Endothelial cell of umbilical vein (primary cell): ENCODE data around the gene ECI1. TPM values are rescaled to one million over a fixed set of nuclear protein-coding genes. Genes with fewer than 3 reads are reported as not detected.

Experiments
- BruUV-seq: library from RNA; stranded (reverse); fragments of 400-500 nt; replicated peaks from 2 replicates; lab custom pipeline; 2021; lab: Mats Ljungman, UMichigan
- CTCF ChIA-PET: fragments of 300-600, 350-600 bp; sonication (Branson Sonifier 250); formaldehyde crosslinking; loops from one replicate; lab custom pipeline; 2021; ENCODE audit warnings: antibody characterized with exemption, inconsistent platforms; lab: Charles Lee
- POLR2A ChIA-PET: fragments of 300-600, 350-600 bp; sonication (Branson Sonifier 250); formaldehyde crosslinking; loops from one replicate; lab custom pipeline; 2021; ENCODE audit warnings: antibody characterized with exemption, inconsistent platforms; lab: Charles Lee
- DNase-seq: peaks from one replicate; pipeline ENCODE4 v3.0.0-alpha.2; 2011; ENCODE audit warnings: low read depth, low spot score
- FAIRE-seq: peaks from 2 replicates; lab custom pipeline; 2011; peaks lifted over from hg19 to GRCh38; lab: Jason Lieb, UNC
- H2AFZ ChIP-seq: 2 replicates; pipeline ENCODE4 v1.6.0; 2012; ENCODE audit warnings: low read depth, low read length, control low read depth, inconsistent platforms
- H3K27ac ChIP-seq: 2 replicates; pipeline ENCODE4 v1.5.1; 2011; ENCODE audit warnings: low read depth, mild to moderate bottlenecking, control low read depth, low read length, moderate library complexity; ENCODE audit not compliant: insufficient read depth
- H3K27me3 ChIP-seq, 2 experiments: 2 replicates each; pipeline versions ENCODE4 v1.6.0 to v1.6.1; 2011; ENCODE audit warnings: low read length in 2 of 2, mixed read lengths in 1 of 2; ENCODE audit not compliant: control insufficient read depth in 2 of 2, insufficient read depth in 2 of 2
- H3K36me3 ChIP-seq, 2 experiments: 2 replicates in 1 of 2; 3 replicates in 1 of 2; pipeline ENCODE4 v1.5.1; 2011; ENCODE audit warnings: low read length in 2 of 2, mild to moderate bottlenecking in 1 of 2, moderate library complexity in 1 of 2; ENCODE audit not compliant: control insufficient read depth in 2 of 2, insufficient read depth in 2 of 2; ENCODE audit errors: extremely low read depth in 1 of 2
- H3K4me1 ChIP-seq: 3 replicates; pipeline ENCODE4 v1.5.1; 2011; ENCODE audit warnings: mild to moderate bottlenecking, low read length; ENCODE audit not compliant: control insufficient read depth, insufficient read depth; ENCODE audit errors: extremely low read depth
- H3K4me2 ChIP-seq: 2 replicates; pipeline ENCODE4 v1.6.1; 2011; ENCODE audit warnings: low read length, control low read depth, mixed read lengths; ENCODE audit not compliant: insufficient read depth
- H3K4me3 ChIP-seq, 3 experiments: fragments of 200-600 bp in 1 of 3; sonication (generic), shearing (Covaris generic) in 1 of 3; replicated peaks in 1 of 3; 2 replicates each; pipeline ENCODE4 v1.5.1; 2011 to 2016; ENCODE audit warnings: control low read depth in 3 of 3, low read length in 3 of 3, mild to moderate bottlenecking in 2 of 3, inconsistent platforms in 1 of 3, low read depth in 1 of 3, moderate library complexity in 1 of 3; ENCODE audit not compliant: insufficient read depth in 1 of 3
- H3K79me2 ChIP-seq: 2 replicates; pipeline ENCODE4 v1.6.0; 2012; ENCODE audit warnings: low read length, inconsistent platforms; ENCODE audit not compliant: control insufficient read depth, insufficient read depth
- H3K9ac ChIP-seq: replicated peaks from 2 replicates; pipeline ENCODE3; 2011; ENCODE audit warnings: low read length, control low read depth; ENCODE audit not compliant: insufficient read depth; ENCODE audit errors: extremely low read depth
- H3K9me1 ChIP-seq: replicated peaks from 3 replicates; pipeline ENCODE4 v1.6.0; 2011; ENCODE audit warnings: mild to moderate bottlenecking, low read length; ENCODE audit not compliant: control insufficient read depth, insufficient read depth; ENCODE audit errors: extremely low read depth
- H3K9me3 ChIP-seq: replicated peaks from 2 replicates; pipeline ENCODE4 v1.5.1; 2012; ENCODE audit warnings: low read length, inconsistent platforms; ENCODE audit not compliant: control insufficient read depth, insufficient read depth
- H4K20me1 ChIP-seq: replicated peaks from 2 replicates; pipeline ENCODE3; 2011; ENCODE audit warnings: mild to moderate bottlenecking, low read length; ENCODE audit not compliant: control insufficient read depth, insufficient read depth; ENCODE audit errors: extremely low read depth
- CTCF ChIP-seq, 2 donors: IDR thresholded peaks; 1 replicate in 1 of 2; 2 replicates in 1 of 2; pipeline ENCODE4 v1.5.1; 2011; ENCODE audit warnings: low read length in 2 of 2, mild to moderate bottlenecking in 2 of 2, moderate library complexity in 2 of 2, control low read depth in 1 of 2, inconsistent platforms in 1 of 2, low read depth in 1 of 2; ENCODE audit not compliant: insufficient read depth in 1 of 2; ENCODE audit errors: extremely low read depth in 1 of 2
- EZH2 ChIP-seq: IDR thresholded peaks from 2 replicates; pipeline ENCODE4 v1.6.1; 2012; ENCODE audit warnings: borderline replicate concordance, low read depth, mild to moderate bottlenecking, moderate library complexity, low read length, inconsistent platforms; ENCODE audit not compliant: severe bottlenecking
- FOS ChIP-seq: IDR thresholded peaks from 2 replicates; pipeline ENCODE4 v1.6.1; 2011; ENCODE audit warnings: mild to moderate bottlenecking, low read length, moderate library complexity, borderline replicate concordance; ENCODE audit not compliant: insufficient read depth
- GATA2 ChIP-seq: IDR thresholded peaks from 2 replicates; pipeline ENCODE4 v1.7.0; 2011; ENCODE audit warnings: low read depth, mild to moderate bottlenecking, moderate library complexity, mixed read lengths, low read length; ENCODE audit not compliant: insufficient read length, insufficient read depth
- JUN ChIP-seq: IDR thresholded peaks from 2 replicates; pipeline ENCODE4 v1.6.1; 2011; ENCODE audit warnings: borderline replicate concordance, low read depth; ENCODE audit not compliant: insufficient read length, insufficient read depth
- MAX ChIP-seq: IDR thresholded peaks from 2 replicates; pipeline ENCODE4 v1.6.1; 2011; ENCODE audit not compliant: insufficient read depth, insufficient read length
- MYC ChIP-seq: IDR thresholded peaks from one replicate; pipeline ENCODE4 v1.6.1; 2011; ENCODE audit warnings: mild to moderate bottlenecking, low read depth, low read length
- POLR2A ChIP-seq: IDR thresholded peaks from 2 replicates; pipeline ENCODE4 v1.6.1; 2012; ENCODE audit warnings: low read depth, mild to moderate bottlenecking, control low read depth, low read length
- POLR2AphosphoS5 ChIP-seq: IDR thresholded peaks from 2 replicates; pipeline ENCODE4 v1.6.1; 2012; ENCODE audit warnings: low read depth, mild to moderate bottlenecking, control low read depth, low read length, moderate library complexity; ENCODE audit not compliant: insufficient read depth
- dilution Hi-C: fragments of 300-500 bp; cut with MboI; formaldehyde crosslinking; loops from one replicate; pipeline ENCODE4 v1.15.0; 2019; ENCODE audit warnings: low sequenced_read_pairs; ENCODE audit not compliant: extremely low pct_ligation_motif_present
- intact Hi-C: fragments of 100-400 bp; cut with micrococcal nuclease; formaldehyde crosslinking; loops from one replicate; pipeline ENCODE4 v1.10.0; 2022
- polyA plus RNA-seq, 4 experiments: library from polyadenylated mRNA; depleted of rRNA in 3 of 4; stranded (reverse) in 3 of 4; unstranded in 1 of 4; fragments of >200 nt; gene quantifications; 2 replicates each; pipeline versions ENCODE4 v1.2.1 to v1.2.3, GENCODE V29; 2011 to 2012; ENCODE audit warnings: missing spikeins in 1 of 4
- total RNA-seq: library from RNA; stranded (reverse); gene quantifications from 2 replicates; pipeline ENCODE4 v1.2.3, GENCODE V29; 2021

ECI1 gene
- total and polyA plus RNA-seq, 2 donors (not counting 3 experiments of a cell fraction or from before 2014, with no cell fraction given), result 43.6 to 48.3 TPM

- POLR2A ChIA-PET, result no interaction called here
These were observed 52.3 kb downstream of the ECI1 start for GRCh38 chr16:2199095-2199494.

More at GRCh38 chr16:2199095-2199494, 52.3 kb downstream of the ECI1 start:
- no peaks in the 10 kb centered on the region for H3K9me1 ChIP-seq
- H2AFZ ChIP-seq, result no peak overlapping the region
- H3K36me3 ChIP-seq, result no peaks in the 10 kb centered on the region
- no peaks in the 10 kb centered on the region for H3K9me3 ChIP-seq
- TF ChIP-seq MYC, result no peak
- TF ChIP-seq GATA2, result no peak
- no peak for TF ChIP-seq POLR2AphosphoS5
- TF ChIP-seq JUN, result no peak
- TF ChIP-seq POLR2A, result no peak
- TF ChIP-seq MAX, result no peak
- TF ChIP-seq CTCF (IDR thresholded peaks at IDR 0.05; ENCODE audit: extremely low read depth in 1 of 2, insufficient read depth in 1 of 2, low read depth in 1 of 2, low read length in 2 of 2), result no peak
- TF ChIP-seq EZH2, result no peak
- TF ChIP-seq FOS, result no peak
- DNase-seq (no peak), FAIRE-seq (no peak)
- no peak overlapping the region for H3K9ac ChIP-seq
- intact Hi-C loops, result loop anchor here (5.0 kb wide), 1 partner anchor 53 kb away; the partner anchor contains the start of gene ECI1
- no peak overlapping the region for H3K27ac ChIP-seq
- H3K4me2 ChIP-seq, result no peak overlapping the region
- H3K27me3 ChIP-seq, result peaks cover 28 to 39% of the 10 kb centered on the region in 2 experiments
- dilution Hi-C loops, result no loop called here
- no peaks in the 10 kb centered on the region for H3K4me1 ChIP-seq
- no TSS peak for BruUV-seq
- no peaks in the 10 kb centered on the region for H4K20me1 ChIP-seq
- no peak overlapping the region for H3K4me3 ChIP-seq
- CTCF ChIA-PET, result interaction anchor here (0.5 kb wide), 1 partner anchor 248 kb away, joined by 3 read pairs; no protein-coding TSS in a partner anchor
- H3K79me2 ChIP-seq, result no peaks in the 10 kb centered on the region
